Nephron (organoid): ENCODE data around the gene THY1.

Source experiments
- H3K27ac Mint-ChIP-seq, 3 experiments: 2 replicates each; pipeline ENCODE4 v1.8.0; 2020; ENCODE audit warnings: mixed read lengths in 3 of 3, mild to moderate bottlenecking in 2 of 3, moderate library complexity in 1 of 3
- H3K27me3 Mint-ChIP-seq: 2 replicates; pipeline ENCODE4 v1.8.0; 2021; ENCODE audit warnings: low read depth, mild to moderate bottlenecking, moderate library complexity, mixed read lengths
- H3K36me3 Mint-ChIP-seq: 2 replicates; pipeline ENCODE4 v1.8.0; 2020; ENCODE audit warnings: low read depth, mixed read lengths
- H3K4me1 Mint-ChIP-seq: 2 replicates; pipeline ENCODE4 v1.8.0; 2020; ENCODE audit warnings: mixed read lengths
- H3K4me3 Mint-ChIP-seq, 3 experiments: 2 replicates each; pipeline ENCODE4 v1.8.0; 2020; ENCODE audit warnings: mild to moderate bottlenecking in 3 of 3, mixed read lengths in 3 of 3, moderate library complexity in 2 of 3
- H3K9me3 Mint-ChIP-seq: 2 replicates; pipeline ENCODE4 v1.8.0; 2020; ENCODE audit warnings: mixed read lengths
- TF ChIP-seq, protein P1 (sequence below), 3 experiments: fragments of 200-600 bp; sonication (generic); IDR thresholded peaks; one replicate each; pipeline ENCODE4 v1.5.0; 2021; ENCODE audit warnings: antibody characterized with exemption in 3 of 3; ENCODE audit not compliant: unreplicated experiment in 3 of 3

Gene THY1

DNA sequence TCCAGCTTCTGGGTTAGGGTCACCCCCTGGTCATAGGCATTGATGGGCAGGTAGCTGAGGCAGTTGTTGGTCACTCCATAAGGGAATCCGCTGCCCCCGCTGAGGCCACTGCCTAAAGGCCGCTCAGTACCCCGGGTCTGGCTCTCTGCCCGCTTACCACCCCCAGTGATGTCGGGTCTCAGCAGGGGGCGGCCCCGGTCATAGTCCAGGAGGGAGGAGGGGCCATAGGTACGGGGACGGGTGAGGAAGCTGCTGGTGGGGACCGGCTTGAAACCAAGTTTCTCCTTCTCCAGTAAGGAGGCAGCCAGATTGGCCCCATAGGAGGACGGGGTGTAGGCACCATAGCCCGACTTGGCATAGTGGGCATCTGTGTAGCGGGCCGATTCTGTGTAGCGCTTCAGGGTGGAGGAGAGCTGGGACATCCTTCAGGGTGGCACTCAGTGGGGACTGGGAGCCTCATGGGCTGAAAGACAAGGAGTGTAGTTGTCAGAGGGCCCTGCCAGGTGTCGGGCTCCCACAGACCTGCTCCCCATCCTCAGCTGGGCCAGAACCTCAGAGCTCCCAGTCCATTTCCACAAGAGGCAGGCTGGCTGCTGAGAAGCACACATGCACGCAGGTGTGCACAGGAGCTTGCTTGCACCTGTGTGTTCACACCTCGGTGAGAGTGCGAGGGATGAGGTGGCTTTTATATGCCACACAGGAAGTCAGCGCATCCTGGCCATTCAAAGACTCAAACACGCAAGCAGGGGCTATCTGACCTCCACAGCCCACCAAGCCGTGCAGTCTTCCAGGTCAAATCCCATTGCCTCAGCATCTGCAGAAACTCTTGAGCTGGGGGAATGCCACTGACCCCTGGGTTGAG, 49.7 kb downstream of the THY1 start:
- Mint-ChIP-seq H3K36me3 (no peaks in the 10 kb centered on the region), H3K4me3 (no peak overlapping the region)
- TF ChIP-seq, protein P1, sequence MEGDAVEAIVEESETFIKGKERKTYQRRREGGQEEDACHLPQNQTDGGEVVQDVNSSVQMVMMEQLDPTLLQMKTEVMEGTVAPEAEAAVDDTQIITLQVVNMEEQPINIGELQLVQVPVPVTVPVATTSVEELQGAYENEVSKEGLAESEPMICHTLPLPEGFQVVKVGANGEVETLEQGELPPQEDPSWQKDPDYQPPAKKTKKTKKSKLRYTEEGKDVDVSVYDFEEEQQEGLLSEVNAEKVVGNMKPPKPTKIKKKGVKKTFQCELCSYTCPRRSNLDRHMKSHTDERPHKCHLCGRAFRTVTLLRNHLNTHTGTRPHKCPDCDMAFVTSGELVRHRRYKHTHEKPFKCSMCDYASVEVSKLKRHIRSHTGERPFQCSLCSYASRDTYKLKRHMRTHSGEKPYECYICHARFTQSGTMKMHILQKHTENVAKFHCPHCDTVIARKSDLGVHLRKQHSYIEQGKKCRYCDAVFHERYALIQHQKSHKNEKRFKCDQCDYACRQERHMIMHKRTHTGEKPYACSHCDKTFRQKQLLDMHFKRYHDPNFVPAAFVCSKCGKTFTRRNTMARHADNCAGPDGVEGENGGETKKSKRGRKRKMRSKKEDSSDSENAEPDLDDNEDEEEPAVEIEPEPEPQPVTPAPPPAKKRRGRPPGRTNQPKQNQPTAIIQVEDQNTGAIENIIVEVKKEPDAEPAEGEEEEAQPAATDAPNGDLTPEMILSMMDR (IDR thresholded peaks at IDR 0.05; ENCODE audit: unreplicated experiment in 3 of 3): no peak

DNA sequence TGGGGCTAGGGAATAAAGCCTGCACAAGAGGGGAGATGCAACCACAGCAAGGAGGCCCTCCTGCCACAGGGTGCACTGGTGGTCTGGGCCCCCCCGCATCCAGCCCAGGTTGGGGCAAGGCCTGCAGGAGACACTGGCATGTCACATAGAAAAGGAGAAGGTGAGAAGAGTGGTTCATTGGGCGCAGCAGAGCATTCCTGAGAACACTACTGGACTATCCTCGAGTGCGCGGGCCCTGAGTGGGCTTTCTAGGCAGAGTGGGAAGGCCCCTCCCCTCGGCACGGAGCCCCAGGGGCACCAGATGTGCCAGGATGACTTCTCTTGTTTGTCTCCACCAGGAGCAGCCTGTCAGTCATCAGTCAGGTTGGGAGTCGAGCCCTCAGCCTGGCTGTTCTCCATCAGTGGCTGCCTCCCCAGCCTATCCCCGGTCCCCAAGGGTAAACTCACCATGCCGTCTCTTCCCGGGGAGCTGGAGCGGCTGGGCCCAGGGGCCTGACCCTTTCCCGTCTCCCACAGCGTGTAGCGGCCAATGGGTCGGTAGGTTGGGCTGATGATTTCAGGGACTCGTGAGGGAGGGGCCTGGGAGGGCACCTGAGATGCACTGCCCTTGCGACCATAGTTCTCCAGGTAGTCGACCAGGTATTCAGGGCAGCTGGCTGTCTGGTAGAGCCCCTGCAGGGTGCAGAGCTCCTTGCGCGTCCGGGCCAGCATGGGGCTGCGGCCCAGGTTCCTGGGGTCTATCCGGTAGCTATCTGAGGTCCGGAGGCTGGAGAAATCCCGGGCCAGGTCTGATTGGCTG, 50.5 kb downstream of the THY1 start:
- Mint-ChIP-seq H3K4me1 (peaks cover 79% of the 10 kb centered on the region), H3K36me3 (no peaks in the 10 kb centered on the region), H3K9me3 (no peaks in the 10 kb centered on the region), H3K27ac (peak overlapping the region in 1 of 3 experiments; percentile 13), H3K4me3 (no peak overlapping the region), H3K27me3 (peaks cover 11% of the 10 kb centered on the region)
- TF ChIP-seq, protein P1 (IDR thresholded peaks at IDR 0.05; ENCODE audit: unreplicated experiment in 3 of 3): no peak

More for the DNA sequence above, 49.7 kb downstream of the THY1 start:
- Mint-ChIP-seq H3K4me1 (peaks cover 71% of the 10 kb centered on the region), H3K9me3 (no peaks in the 10 kb centered on the region), H3K27ac (no peak overlapping the region), H3K27me3 (peaks cover 11% of the 10 kb centered on the region)

DNA sequence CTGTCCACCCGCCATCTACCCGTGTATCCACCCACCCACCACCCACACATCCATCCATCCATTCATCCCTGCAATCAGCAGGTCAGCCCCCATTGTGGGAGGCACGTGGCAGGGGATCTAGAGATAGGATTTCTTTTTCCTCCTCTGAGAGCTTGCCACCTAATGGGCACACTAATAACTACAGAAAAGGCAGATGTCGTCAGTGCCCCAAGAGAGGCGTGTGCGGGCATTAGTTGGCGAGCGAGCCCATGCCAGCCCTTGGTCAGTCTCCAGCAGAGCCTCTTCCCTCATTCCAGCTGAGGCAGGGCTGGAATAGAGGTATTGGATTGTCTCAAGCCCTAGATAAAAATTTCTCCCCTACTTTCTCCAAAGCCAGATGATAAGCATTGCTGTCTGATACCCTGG, 51.2 kb downstream of the THY1 start:
- Mint-ChIP-seq H3K4me1 (peaks cover 85% of the 10 kb centered on the region), H3K27ac (peak overlapping the region; percentile 13 to 92 (median 36)), H3K4me3 (peak overlapping the region in 1 of 3 experiments; percentile 15), H3K27me3 (peaks cover 11% of the 10 kb centered on the region), H3K9me3 (no peaks in the 10 kb centered on the region), H3K36me3 (no peaks in the 10 kb centered on the region)
- TF ChIP-seq, protein P1 (IDR thresholded peaks at IDR 0.05; ENCODE audit: unreplicated experiment in 3 of 3): peak in 1 of 3 experiments; percentile 26

DNA sequence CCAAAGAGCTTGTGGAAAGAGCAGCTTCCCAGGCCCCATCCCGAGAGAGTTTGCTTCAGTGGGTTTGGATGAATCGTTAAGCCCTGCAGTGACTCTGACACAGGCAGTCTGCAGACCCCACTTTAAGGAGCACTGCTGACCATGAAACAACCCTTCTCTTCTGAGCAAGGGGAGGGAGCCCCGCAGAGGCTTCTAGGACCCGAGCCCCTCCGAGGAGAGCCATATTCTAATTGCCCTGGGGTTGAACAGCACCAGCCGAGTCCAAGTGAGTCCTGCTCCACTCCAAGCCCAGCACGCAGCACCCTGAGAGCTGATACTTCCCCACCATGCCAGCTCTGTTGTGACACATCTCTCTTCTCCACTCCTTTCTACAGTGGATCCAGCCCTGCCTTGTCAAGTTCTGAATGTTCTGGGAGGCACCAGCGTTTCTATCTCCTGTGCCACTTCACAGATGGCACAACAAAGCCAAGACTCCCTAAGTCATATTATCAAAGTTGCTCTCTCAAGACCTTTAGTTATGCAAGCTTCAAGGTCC, 51.8 kb downstream of the THY1 start:
- peaks cover 3% of the 10 kb centered on the region for H3K36me3 Mint-ChIP-seq
- TF ChIP-seq, protein P1 (IDR thresholded peaks at IDR 0.05; ENCODE audit: unreplicated experiment in 3 of 3): no peak
- no peaks in the 10 kb centered on the region for H3K9me3 Mint-ChIP-seq
- peak overlapping the region; percentile 13 to 92 (median 36) for H3K27ac Mint-ChIP-seq
- H3K4me1 Mint-ChIP-seq: peaks cover 86% of the 10 kb centered on the region
- H3K4me3 Mint-ChIP-seq: peak overlapping the region in 1 of 3 experiments; percentile 18
- peaks cover 17% of the 10 kb centered on the region for H3K27me3 Mint-ChIP-seq

DNA sequence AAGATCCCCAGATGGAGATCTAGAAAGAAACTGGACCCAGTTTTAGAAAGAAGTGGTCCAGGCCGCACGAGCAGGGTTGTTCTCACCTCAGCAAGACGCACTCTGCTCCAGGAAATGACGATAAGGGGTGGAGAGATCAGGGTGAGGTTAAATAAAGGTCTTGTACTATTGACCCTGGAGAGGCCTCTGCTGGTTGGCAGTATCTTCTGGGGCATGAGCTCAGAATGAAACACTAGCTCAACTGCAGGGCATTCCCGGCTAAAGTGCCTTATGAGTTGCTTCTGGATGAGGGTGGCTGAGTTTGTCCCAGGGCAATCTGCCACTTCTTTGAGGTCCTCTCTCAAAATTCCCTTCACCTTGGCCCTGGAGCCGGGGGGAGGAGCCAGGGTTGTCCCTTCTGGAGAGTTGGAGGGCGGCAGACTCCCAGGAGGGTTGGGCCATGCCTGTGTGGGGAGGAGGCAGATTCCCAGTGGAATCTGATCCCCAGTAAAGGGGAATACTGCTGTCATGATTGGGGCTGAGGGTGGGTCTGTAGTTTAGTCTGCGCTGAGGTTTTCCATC, 52.4 kb downstream of the THY1 start:
- Mint-ChIP-seq H3K4me3 (peak overlapping the region in 2 of 3 experiments; percentile 18 to 29), H3K27ac (peak overlapping the region; percentile 20 to 92 (median 36)), H3K4me1 (peaks cover 84% of the 10 kb centered on the region), H3K27me3 (peaks cover 20% of the 10 kb centered on the region), H3K36me3 (peaks cover 3% of the 10 kb centered on the region), H3K9me3 (no peaks in the 10 kb centered on the region)
- TF ChIP-seq, protein P1 (IDR thresholded peaks at IDR 0.05; ENCODE audit: unreplicated experiment in 3 of 3): no peak
